ENCODE measurements around the gene ZPBP2. TPM values are rescaled to one million over a fixed set of nuclear protein-coding genes. Genes with fewer than 3 reads are reported as not detected.

ZPBP2 gene
- total RNA-seq, 1 experiment from 2014 or later: not detected

GRCh38 chr17:39913989-39914388 lies 46.0 kb downstream of the ZPBP2 start:
- no peak overlapping the region for H2BK120ac ChIP-seq (ENCODE audit: low read depth, low read length, poor library complexity, severe bottlenecking)
- H2BK15ac ChIP-seq (ENCODE audit: low read depth, low read length): no peak overlapping the region
- H2AFZ ChIP-seq (ENCODE audit: low read length): no peak overlapping the region
- H3K27ac ChIP-seq (ENCODE audit: insufficient read length, low read depth, low read length): no peak overlapping the region
- WGBS (ENCODE audit: extremely low coverage, insufficient read length, low lambda C conversion rate): no CpG with 5 or more reads among the region's 3 CpGs
- no peaks in the 10 kb centered on the region for H3K9me3 ChIP-seq (ENCODE audit: control insufficient read depth, low read depth, low read length)
- no peak overlapping the region for H2BK20ac ChIP-seq (ENCODE audit: low read depth, low read length, poor library complexity, severe bottlenecking)
- no peaks in the 10 kb centered on the region for H3K79me2 ChIP-seq (ENCODE audit: insufficient read depth, low read length)
- Mint-ChIP-seq H3K27me3 (ENCODE audit: low read depth) (no peaks in the 10 kb centered on the region), H3K4me3 (no peak overlapping the region), H3K36me3 (ENCODE audit: insufficient read depth in 1 of 3, low read depth in 3 of 3) (peaks cover 6 to 22% (median 16%) of the 10 kb centered on the region in 3 experiments; a peak in 6 of 7 replicates), H3K9me3 (no peaks in the 10 kb centered on the region), H3K4me1 (peaks cover 0 to 2% of the 10 kb centered on the region in 2 experiments; a peak in 1 of 4 replicates), H3K27ac (no peak overlapping the region)
- no peak overlapping the region for H3K18ac ChIP-seq (ENCODE audit: insufficient read length, low read depth, low read length)
- no peak overlapping the region for H3T11ph ChIP-seq (ENCODE audit: low read length)
- no peak for TF ChIP-seq CTCF (conservative IDR thresholded peaks at IDR 0.05)
- no peak overlapping the region for H3K23ac ChIP-seq (ENCODE audit: insufficient read length, low read depth, low read length)
- no peak overlapping the region for H2BK12ac ChIP-seq (ENCODE audit: insufficient read length, low read depth, low read length)
- H2AK5ac ChIP-seq (ENCODE audit: insufficient read length, low read length): no peak overlapping the region
- H4K91ac ChIP-seq (ENCODE audit: insufficient read length, low read depth, low read length): no peak overlapping the region
- H3K27me3 ChIP-seq (ENCODE audit: insufficient read depth, low read length): no peaks in the 10 kb centered on the region
- H3K79me1 ChIP-seq (ENCODE audit: insufficient read depth, low read depth, low read length, poor library complexity, severe bottlenecking): no peaks in the 10 kb centered on the region
- no peaks in the 10 kb centered on the region for H4K20me1 ChIP-seq (ENCODE audit: control insufficient read depth, insufficient read depth, insufficient read length)
- no peak overlapping the region for H3K14ac ChIP-seq (ENCODE audit: insufficient read depth, low read length)
- no peak overlapping the region for H4K8ac ChIP-seq (replicated peaks; ENCODE audit: insufficient read length, low read depth, low read length)
- no peak overlapping the region for H3K9ac ChIP-seq (ENCODE audit: extremely low read depth, insufficient read length, low read length)
- no peaks in the 10 kb centered on the region for H3K4me1 ChIP-seq (ENCODE audit: insufficient read depth, low read length)
- H3K23me2 ChIP-seq (ENCODE audit: insufficient read length, low read depth, low read length, poor library complexity, severe bottlenecking): no peaks in the 10 kb centered on the region
- no peak for DNase-seq
- H2BK5ac ChIP-seq (ENCODE audit: insufficient read length, low read length): no peak overlapping the region
- no peak overlapping the region for H3K56ac ChIP-seq (ENCODE audit: insufficient read length, low read depth, low read length)
- H3K4ac ChIP-seq (ENCODE audit: low read depth, low read length): no peak overlapping the region
- H4K5ac ChIP-seq (ENCODE audit: insufficient read length, low read depth, low read length): no peak overlapping the region
- no peak overlapping the region for H3K4me2 ChIP-seq (ENCODE audit: insufficient read depth, insufficient read length, low read length)

Measured in H9 (cell line).